Renal cortex interstitium (tissue), 15 donors: Measurements from ENCODE around the gene HTR3C. TPM values are rescaled to one million over a fixed set of nuclear protein-coding genes. Genes with fewer than 3 reads are reported as not detected.
"Not testable (repeated sequence)": the region's sequence is repeated elsewhere in the genome, so short reads cannot be mapped to it uniquely, and the experiment has no call there.

Experiments used
- DNase-seq, 11 donors: peaks; one replicate each; pipeline ENCODE4 v3.0.0-alpha.2; 2013; ENCODE audit warnings: low read depth in 9 of 11, low spot score in 4 of 11; ENCODE audit errors: extremely low read depth in 1 of 11
- long read RNA-seq, 16 experiments: transcript quantifications; one replicate each; lab custom pipeline, GENCODE V29; 2026
- polyA plus RNA-seq, 3 donors: library from polyadenylated mRNA; unstranded; fragments of 120-200 nt; gene quantifications; one replicate each; pipeline ENCODE4 v1.2.1, GENCODE V29; 2013; ENCODE audit not compliant: insufficient read length in 3 of 3

Gene HTR3C
- polyA plus RNA-seq, result not detected
- long read RNA-seq, donor 1, result 0 reads
- long read RNA-seq, donor 2, result 0 reads
- long read RNA-seq, donor 3, result 0 reads
- long read RNA-seq, donor 4, result 0 reads
- long read RNA-seq, donor 5, result 0 reads
- long read RNA-seq, donor 6, result 0 reads
- long read RNA-seq, donor 7, result 0 reads
- long read RNA-seq, donor 8, result 0 reads
- long read RNA-seq, donor 9, result 0 reads
- long read RNA-seq, donor 10, result 0 reads
- long read RNA-seq, donor 11, result 0 reads
- long read RNA-seq, donor 12, result 0 reads
- long read RNA-seq, donor 13, result 0 reads
- long read RNA-seq, donor 14, result 0 reads
- long read RNA-seq, donor 15, result 0 reads
- long read RNA-seq, donor 16, result 0 reads

GRCh38 chr3:184052767-184053166, at the start of gene HTR3C:
TSS of gene HTR3C (plus strand) at chr3:184053047. CDS start at chr3:184053081, 34 bp downstream.
- DNase-seq, result no peak

GRCh38 chr3:184003187-184003967, 49.5 kb upstream of the HTR3C start:
- no peak for DNase-seq

- no peak for DNase-seq
Observed at GRCh38 chr3:184004476-184004875, 48.4 kb upstream of the HTR3C start.

- DNase-seq, result peak in 9 of 11 donors; percentile 44 to 77 (median 66)
Observed at GRCh38 chr3:184005941-184006507, 46.8 kb upstream of the HTR3C start.

GRCh38 chr3:184007143-184007813, 45.6 kb upstream of the HTR3C start:
- not testable (repeated sequence) for DNase-seq

- DNase-seq, result no peak
Observed at GRCh38 chr3:184008161-184008560, 44.7 kb upstream of the HTR3C start.

- no peak for DNase-seq
Observed at GRCh38 chr3:184011230-184011876, 41.5 kb upstream of the HTR3C start.

- no peak for DNase-seq
Observed at GRCh38 chr3:184011937-184012889, 40.6 kb upstream of the HTR3C start.

GRCh38 chr3:184015381-184016019, 37.3 kb upstream of the HTR3C start:
- DNase-seq, result no peak

GRCh38 chr3:184016169-184016570, 36.7 kb upstream of the HTR3C start:
- no peak for DNase-seq

GRCh38 chr3:184016811-184017671, 35.8 kb upstream of the HTR3C start:
- DNase-seq, result peak in 6 of 11 donors; percentile 58 to 68 (median 60)

- DNase-seq, result peak; percentile 81 to 94 (median 89)
Observed at GRCh38 chr3:184017672-184018423, 35.0 kb upstream of the HTR3C start, which contains the start of gene ABCC5. TSS of gene ABCC5 (minus strand) at chr3:184017884. CDS start at chr3:184014392, 3,492 bp downstream.

- DNase-seq, result no peak
Observed at GRCh38 chr3:184018424-184018973, 34.3 kb upstream of the HTR3C start.

- no peak for DNase-seq
Observed at GRCh38 chr3:184022323-184022722, 30.5 kb upstream of the HTR3C start.

GRCh38 chr3:184025256-184025655, 27.6 kb upstream of the HTR3C start:
- not testable (repeated sequence) for DNase-seq
